HG03565 (cell line): Measurements from ENCODE around the gene HEBP1.

ENCODE experiments used
- ATAC-seq: cut with Tn5 transposase; IDR thresholded peaks from one replicate; pipeline ENCODE4 v1.9.1; 2021; ENCODE audit warnings: mild to moderate bottlenecking, moderate library complexity; ENCODE audit not compliant: unreplicated experiment

HEBP1 gene

GRCh38 chr12:12954878-12955625 lies 45.0 kb downstream of the HEBP1 start:
- no peak for ATAC-seq

- ATAC-seq, result no peak
Observed at GRCh38 chr12:12954356-12954755, 45.7 kb downstream of the HEBP1 start.

GRCh38 chr12:12952036-12952435 lies 48.0 kb downstream of the HEBP1 start, which contains the start of gene GPRC5D:
Gene GPRC5D (minus strand): TSS chr12:12952170. CDS start chr12:12950384, 1,786 bp downstream.
- no peak for ATAC-seq

GRCh38 chr12:12951504-12951903 lies 48.6 kb downstream of the HEBP1 start:
- ATAC-seq, result no peak

- ATAC-seq, result no peak
Observed at GRCh38 chr12:12947902-12948301, 52.2 kb downstream of the HEBP1 start.

- ATAC-seq, result no peak
Observed at GRCh38 chr12:12946686-12947355, 53.2 kb downstream of the HEBP1 start.

GRCh38 chr12:12945591-12945990 lies 54.5 kb downstream of the HEBP1 start:
- ATAC-seq, result no peak

- ATAC-seq, result no peak
Observed at GRCh38 chr12:12943586-12944260, 56.3 kb downstream of the HEBP1 start.

GRCh38 chr12:12941450-12942350 lies 58.4 kb downstream of the HEBP1 start:
- ATAC-seq, result no peak

- no peak for ATAC-seq
Observed at GRCh38 chr12:12939888-12940287, 60.2 kb downstream of the HEBP1 start.

- ATAC-seq, result no peak
Observed at GRCh38 chr12:12938541-12938940, 61.5 kb downstream of the HEBP1 start.

- no peak for ATAC-seq
Observed at GRCh38 chr12:12936983-12937491, 63.0 kb downstream of the HEBP1 start.

- no peak for ATAC-seq
Observed at GRCh38 chr12:12934556-12934955, 65.5 kb downstream of the HEBP1 start.

GRCh38 chr12:12933742-12934141 lies 66.3 kb downstream of the HEBP1 start:
- ATAC-seq, result no peak

- no peak for ATAC-seq
Observed at GRCh38 chr12:12930633-12931219, 69.3 kb downstream of the HEBP1 start.

GRCh38 chr12:12929696-12930095 lies 70.4 kb downstream of the HEBP1 start:
- no peak for ATAC-seq

GRCh38 chr12:12927211-12928079 lies 72.6 kb downstream of the HEBP1 start:
- ATAC-seq, result no peak

- ATAC-seq, result no peak
Observed at GRCh38 chr12:12926571-12927071, 73.4 kb downstream of the HEBP1 start.

GRCh38 chr12:12925388-12925787 lies 74.7 kb downstream of the HEBP1 start:
- ATAC-seq, result no peak
